Endodermal cell (in vitro differentiated cells): ENCODE data around the gene SORCS2. TPM values are rescaled to one million over a fixed set of nuclear protein-coding genes. Genes with fewer than 3 reads are reported as not detected.

ENCODE experiments used
- DNase-seq: peaks from one replicate; pipeline ENCODE4 v3.0.0-alpha.2; 2017
- H3K27ac ChIP-seq: 2 replicates; pipeline ENCODE4 v1.5.1; 2013; ENCODE audit warnings: mild to moderate bottlenecking, low read depth, low read length, moderate library complexity
- H3K27me3 ChIP-seq: 2 replicates; pipeline ENCODE4 v1.6.1; 2013; ENCODE audit warnings: mild to moderate bottlenecking, low read length, moderate library complexity; ENCODE audit not compliant: insufficient read depth, control insufficient read depth, poor library complexity, severe bottlenecking
- H3K36me3 ChIP-seq: 2 replicates; pipeline ENCODE4 v1.7.0; 2013; ENCODE audit warnings: mild to moderate bottlenecking, low read length, moderate library complexity; ENCODE audit not compliant: control insufficient read depth, insufficient read depth
- H3K4me1 ChIP-seq: one replicate; pipeline ENCODE4 v1.7.0; 2013; ENCODE audit warnings: low read length; ENCODE audit not compliant: control insufficient read depth, insufficient read depth
- H3K4me3 ChIP-seq: 2 replicates; pipeline ENCODE4 v1.5.1; 2013; ENCODE audit warnings: mild to moderate bottlenecking, low read length, moderate library complexity
- H3K9ac ChIP-seq: 2 replicates; pipeline ENCODE4 v1.6.1; 2013; ENCODE audit warnings: mild to moderate bottlenecking, low read length, moderate library complexity; ENCODE audit not compliant: poor library complexity, severe bottlenecking; ENCODE audit errors: extremely low read depth
- H3K9me3 ChIP-seq: 2 replicates; pipeline ENCODE4 v1.6.1; 2013; ENCODE audit warnings: mild to moderate bottlenecking, low read length, moderate library complexity; ENCODE audit not compliant: control insufficient read depth
- H3K27ac Mint-ChIP-seq: 2 replicates; pipeline ENCODE4 v1.8.0; 2020; ENCODE audit warnings: mixed read lengths
- H3K27me3 Mint-ChIP-seq: 2 replicates; pipeline ENCODE4 v1.8.0; 2021; ENCODE audit warnings: mild to moderate bottlenecking, mixed read lengths; ENCODE audit not compliant: insufficient read depth
- H3K36me3 Mint-ChIP-seq: 2 replicates; pipeline ENCODE4 v1.8.0; 2020; ENCODE audit warnings: low read depth, mixed read lengths
- H3K4me1 Mint-ChIP-seq: 2 replicates; pipeline ENCODE4 v1.8.0; 2020; ENCODE audit warnings: mixed read lengths
- H3K4me3 Mint-ChIP-seq: 2 replicates; pipeline ENCODE4 v1.8.0; 2020; ENCODE audit warnings: mild to moderate bottlenecking, moderate library complexity, mixed read lengths
- H3K9me3 Mint-ChIP-seq: 2 replicates; pipeline ENCODE4 v1.8.0; 2020; ENCODE audit warnings: mild to moderate bottlenecking, mixed read lengths
- WGBS, 2 experiments: methylation state at CpG; one replicate each; pipeline versions ENCODE4 v1.1.5 to v1.1.7; 2013; ENCODE audit warnings: missing lambda C conversion rate in 2 of 2, mixed read lengths in 1 of 2; ENCODE audit not compliant: insufficient coverage in 1 of 2, insufficient read length in 1 of 2; 5-methylcytosine and 5-hydroxymethylcytosine counted together
- total RNA-seq, 2 donors: library from RNA; stranded (reverse); fragmentation: NEBNext Ultra II Directional in 1 of 2; extraction: Animal tissue kit (Norgen Biotek cat#: 25700) in 1 of 2; gene quantifications; 2 replicates in 1 of 2; 3 replicates in 1 of 2; pipeline ENCODE4 v1.2.1, GENCODE V29; 2021
- TF ChIP-seq, protein P1 (sequence below): fragments of 200-600 bp; sonication (generic); conservative IDR thresholded peaks from 2 replicates; pipeline ENCODE4 v1.5.0; 2021; ENCODE audit warnings: antibody characterized with exemption, mild to moderate bottlenecking

The SORCS2 gene
- total RNA-seq, 2 donors from 2014 or later = 1.4 to 1.9 TPM

DNA sequence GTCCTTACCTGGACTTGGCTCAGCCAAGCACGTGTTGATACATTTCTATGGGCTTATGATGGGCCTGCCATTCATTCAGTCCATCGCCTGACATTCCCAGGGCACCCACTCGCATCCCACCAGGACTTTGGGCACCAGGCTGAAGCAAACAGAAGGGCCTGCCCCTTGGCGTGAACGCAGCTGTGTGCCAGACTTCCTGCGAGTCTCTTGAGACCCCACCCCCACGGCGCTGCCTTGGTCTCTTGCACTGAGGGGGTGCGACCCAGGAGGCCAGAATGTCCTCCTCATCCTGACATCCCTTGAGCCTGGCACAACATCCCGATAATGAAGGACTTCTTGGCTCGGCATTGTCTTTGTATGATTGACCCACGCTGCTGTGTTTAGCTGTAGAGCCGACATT is 243.9 kb downstream of the SORCS2 start:
- peaks cover 10% of the 10 kb centered on the region for H3K4me1 Mint-ChIP-seq
- Histone ChIP-seq H3K27ac (no peak overlapping the region), H3K36me3 (no peaks in the 10 kb centered on the region), H3K4me1 (peaks cover 4% of the 10 kb centered on the region), H3K4me3 (no peak overlapping the region), H3K9ac (no peak overlapping the region), H3K27me3 (no peaks in the 10 kb centered on the region), H3K9me3 (no peaks in the 10 kb centered on the region)
- no peak for DNase-seq
- H3K36me3 Mint-ChIP-seq = no peaks in the 10 kb centered on the region
- TF ChIP-seq, protein P1, sequence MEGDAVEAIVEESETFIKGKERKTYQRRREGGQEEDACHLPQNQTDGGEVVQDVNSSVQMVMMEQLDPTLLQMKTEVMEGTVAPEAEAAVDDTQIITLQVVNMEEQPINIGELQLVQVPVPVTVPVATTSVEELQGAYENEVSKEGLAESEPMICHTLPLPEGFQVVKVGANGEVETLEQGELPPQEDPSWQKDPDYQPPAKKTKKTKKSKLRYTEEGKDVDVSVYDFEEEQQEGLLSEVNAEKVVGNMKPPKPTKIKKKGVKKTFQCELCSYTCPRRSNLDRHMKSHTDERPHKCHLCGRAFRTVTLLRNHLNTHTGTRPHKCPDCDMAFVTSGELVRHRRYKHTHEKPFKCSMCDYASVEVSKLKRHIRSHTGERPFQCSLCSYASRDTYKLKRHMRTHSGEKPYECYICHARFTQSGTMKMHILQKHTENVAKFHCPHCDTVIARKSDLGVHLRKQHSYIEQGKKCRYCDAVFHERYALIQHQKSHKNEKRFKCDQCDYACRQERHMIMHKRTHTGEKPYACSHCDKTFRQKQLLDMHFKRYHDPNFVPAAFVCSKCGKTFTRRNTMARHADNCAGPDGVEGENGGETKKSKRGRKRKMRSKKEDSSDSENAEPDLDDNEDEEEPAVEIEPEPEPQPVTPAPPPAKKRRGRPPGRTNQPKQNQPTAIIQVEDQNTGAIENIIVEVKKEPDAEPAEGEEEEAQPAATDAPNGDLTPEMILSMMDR = no peak
- 85 to 87% methylated on average over 11 to 13 of the region's 13 CpGs for WGBS, 2 experiments
- H3K27me3 Mint-ChIP-seq = peaks cover 11% of the 10 kb centered on the region
- no peak overlapping the region for H3K27ac Mint-ChIP-seq
- peaks cover 13% of the 10 kb centered on the region for H3K9me3 Mint-ChIP-seq
- H3K4me3 Mint-ChIP-seq = no peak overlapping the region

DNA sequence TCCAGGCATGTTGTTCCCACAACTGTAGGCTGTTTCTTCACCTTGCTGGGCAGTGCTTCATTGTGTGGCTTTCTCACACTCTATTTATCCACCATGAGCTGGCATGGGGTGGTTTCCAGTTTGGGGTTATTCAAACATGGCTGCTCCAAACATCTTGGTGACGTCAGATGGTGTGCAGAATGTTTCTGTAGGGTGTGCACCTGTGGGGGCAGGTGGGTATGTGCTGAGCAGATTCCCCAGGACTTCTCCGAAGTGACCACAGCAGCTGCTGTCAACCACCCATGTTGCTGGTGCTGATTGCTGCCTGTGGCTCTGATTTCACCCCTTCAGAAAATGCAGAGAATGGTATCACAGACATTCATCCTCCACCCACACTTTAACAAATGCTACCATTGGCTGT is 247.4 kb downstream of the SORCS2 start:
- H3K9ac ChIP-seq = no peak overlapping the region
- Mint-ChIP-seq H3K27ac (no peak overlapping the region), H3K4me3 (no peak overlapping the region), H3K4me1 (peaks cover 10% of the 10 kb centered on the region), H3K36me3 (no peaks in the 10 kb centered on the region), H3K27me3 (peaks cover 11% of the 10 kb centered on the region), H3K9me3 (peaks cover 13% of the 10 kb centered on the region)
- H3K4me1 ChIP-seq = peaks cover 7% of the 10 kb centered on the region
- H3K9me3 ChIP-seq = no peaks in the 10 kb centered on the region
- DNase-seq = no peak
- no peaks in the 10 kb centered on the region for H3K27me3 ChIP-seq
- H3K27ac ChIP-seq = no peak overlapping the region
- TF ChIP-seq, protein P1 = no peak
- H3K4me3 ChIP-seq = no peak overlapping the region
- WGBS, 2 experiments = 88 to 100% methylated on average over 1 to 2 of the region's 2 CpGs
- no peaks in the 10 kb centered on the region for H3K36me3 ChIP-seq

DNA sequence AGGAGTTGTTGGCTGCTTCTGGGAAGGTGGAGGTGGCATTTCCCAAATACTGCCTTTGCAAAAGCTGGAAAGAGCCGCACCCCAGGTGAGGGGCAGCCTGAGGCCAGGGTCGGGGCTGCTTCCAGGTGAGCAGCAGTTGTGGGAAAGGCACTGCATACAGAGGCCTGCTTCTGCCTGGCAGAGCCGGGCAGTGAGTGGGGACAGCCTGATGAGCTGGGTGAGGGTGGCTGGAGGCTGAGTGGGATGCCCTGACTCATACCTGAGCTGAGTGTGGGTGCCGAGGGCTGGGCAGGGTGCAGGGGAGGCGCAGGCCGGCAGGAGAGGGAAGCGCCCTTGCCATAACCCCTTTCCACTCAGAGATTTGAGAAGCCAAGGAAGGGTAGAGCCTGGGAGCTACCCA is 248.9 kb downstream of the SORCS2 start:
- Mint-ChIP-seq H3K36me3 (no peaks in the 10 kb centered on the region), H3K4me3 (no peak overlapping the region), H3K9me3 (peaks cover 13% of the 10 kb centered on the region), H3K27ac (no peak overlapping the region), H3K27me3 (peaks cover 11% of the 10 kb centered on the region), H3K4me1 (no peaks in the 10 kb centered on the region)
- H3K4me1 ChIP-seq = peaks cover 3% of the 10 kb centered on the region
- H3K9ac ChIP-seq = no peak overlapping the region
- no peak for DNase-seq
- H3K27me3 ChIP-seq = no peaks in the 10 kb centered on the region
- no peaks in the 10 kb centered on the region for H3K9me3 ChIP-seq
- no peak overlapping the region for H3K4me3 ChIP-seq
- no peak overlapping the region for H3K27ac ChIP-seq
- H3K36me3 ChIP-seq = no peaks in the 10 kb centered on the region
- WGBS, 2 experiments = 86 to 90% methylated on average over 3 to 7 of the region's 7 CpGs
- TF ChIP-seq, protein P1 = no peak
